SU-DHL-6 (cell line): ENCODE measurements around the gene ATP8A2.
"Not testable (repeated sequence)": the region's sequence is repeated elsewhere in the genome, so short reads cannot be mapped to it uniquely, and the experiment has no call there.

ENCODE experiments used
- H2AFZ ChIP-seq: fragments of 200-600 bp; sonication (generic); 2 replicates; pipeline ENCODE4 v1.6.1; 2014; ENCODE audit warnings: low read depth, mild to moderate bottlenecking, moderate library complexity, mixed read lengths, antibody characterized with exemption, low read length; ENCODE audit not compliant: severe bottlenecking
- H3F3A ChIP-seq: fragments of 200-600 bp; shearing (Covaris generic); 2 replicates; pipeline ENCODE4 v1.6.0; 2016; ENCODE audit warnings: antibody characterized with exemption, mild to moderate bottlenecking; ENCODE audit not compliant: insufficient read depth
- H3K27ac ChIP-seq: fragments of 200-600 bp; sonication (generic); 2 replicates; pipeline ENCODE4 v1.5.1; 2016; ENCODE audit warnings: low read depth, mild to moderate bottlenecking, low read length, moderate library complexity, mixed read lengths
- H3K27me3 ChIP-seq: fragments of 200-600 bp; sonication (generic), shearing (Covaris generic); 2 replicates; pipeline ENCODE4 v1.6.0; 2014; ENCODE audit warnings: mild to moderate bottlenecking, low read length
- H3K36me3 ChIP-seq: fragments of 200-600 bp; sonication (generic); 2 replicates; pipeline ENCODE4 v1.6.1; 2014; ENCODE audit warnings: mild to moderate bottlenecking, low read length, mixed read lengths
- H3K4me2 ChIP-seq: fragments of 300-600, 200-600 bp; shearing (Covaris generic), sonication (generic); 2 replicates; pipeline ENCODE4 v1.6.0; 2014; ENCODE audit warnings: low read length, low read depth, mild to moderate bottlenecking; ENCODE audit not compliant: poor library complexity, severe bottlenecking
- H3K4me3 ChIP-seq: fragments of 200-600 bp; sonication (generic); 2 replicates; pipeline ENCODE4 v1.5.1; 2014; ENCODE audit warnings: antibody characterized with exemption, low read length, mild to moderate bottlenecking, mixed read lengths; ENCODE audit not compliant: insufficient read depth, poor library complexity, severe bottlenecking
- H3K79me2 ChIP-seq: fragments of 200-600 bp; sonication (generic); 2 replicates; pipeline ENCODE4 v1.6.1; 2014; ENCODE audit warnings: mild to moderate bottlenecking, low read length, moderate library complexity; ENCODE audit not compliant: insufficient read depth
- H3K9ac ChIP-seq: fragments of 200-600 bp; sonication (generic); 2 replicates; pipeline ENCODE4 v1.7.0; 2014; ENCODE audit warnings: mild to moderate bottlenecking, low read length
- H3K9me2 ChIP-seq: fragments of 200-600 bp; sonication (generic); replicated peaks from 2 replicates; pipeline ENCODE4 v1.6.1; 2014; ENCODE audit warnings: low read length; ENCODE audit not compliant: insufficient read depth
- H3K9me3 ChIP-seq: fragments of 200-600 bp; sonication (generic); 2 replicates; pipeline ENCODE4 v1.6.1; 2014; ENCODE audit warnings: low read length, mixed read lengths; ENCODE audit not compliant: insufficient read depth
- H4K20me1 ChIP-seq: fragments of 200-600 bp; sonication (generic); 2 replicates; pipeline ENCODE4 v1.6.1; 2014; ENCODE audit warnings: low read depth, mild to moderate bottlenecking, antibody characterized with exemption, low read length, moderate library complexity, mixed read lengths
- EZH2phosphoT487 ChIP-seq: fragments of 200-600 bp; sonication (generic), shearing (Covaris generic); conservative IDR thresholded peaks from 2 replicates; pipeline ENCODE4 v1.6.1; 2018; ENCODE audit warnings: mild to moderate bottlenecking, antibody characterized with exemption, low read length, moderate library complexity, mixed read lengths
- TF ChIP-seq, protein P1 (sequence below): fragments of 200-600 bp; sonication (generic); IDR thresholded peaks from one replicate; pipeline ENCODE4 v1.5.1; 2017; ENCODE audit warnings: antibody characterized with exemption, mild to moderate bottlenecking, low read length, moderate library complexity; ENCODE audit not compliant: insufficient read depth, poor library complexity, severe bottlenecking

The ATP8A2 gene

GRCh38 chr13:25951831-25952230 is 580.1 kb downstream of the ATP8A2 start:
- TF ChIP-seq, protein P1, sequence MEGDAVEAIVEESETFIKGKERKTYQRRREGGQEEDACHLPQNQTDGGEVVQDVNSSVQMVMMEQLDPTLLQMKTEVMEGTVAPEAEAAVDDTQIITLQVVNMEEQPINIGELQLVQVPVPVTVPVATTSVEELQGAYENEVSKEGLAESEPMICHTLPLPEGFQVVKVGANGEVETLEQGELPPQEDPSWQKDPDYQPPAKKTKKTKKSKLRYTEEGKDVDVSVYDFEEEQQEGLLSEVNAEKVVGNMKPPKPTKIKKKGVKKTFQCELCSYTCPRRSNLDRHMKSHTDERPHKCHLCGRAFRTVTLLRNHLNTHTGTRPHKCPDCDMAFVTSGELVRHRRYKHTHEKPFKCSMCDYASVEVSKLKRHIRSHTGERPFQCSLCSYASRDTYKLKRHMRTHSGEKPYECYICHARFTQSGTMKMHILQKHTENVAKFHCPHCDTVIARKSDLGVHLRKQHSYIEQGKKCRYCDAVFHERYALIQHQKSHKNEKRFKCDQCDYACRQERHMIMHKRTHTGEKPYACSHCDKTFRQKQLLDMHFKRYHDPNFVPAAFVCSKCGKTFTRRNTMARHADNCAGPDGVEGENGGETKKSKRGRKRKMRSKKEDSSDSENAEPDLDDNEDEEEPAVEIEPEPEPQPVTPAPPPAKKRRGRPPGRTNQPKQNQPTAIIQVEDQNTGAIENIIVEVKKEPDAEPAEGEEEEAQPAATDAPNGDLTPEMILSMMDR = no peak
- TF ChIP-seq EZH2phosphoT487 = no peak
- Histone ChIP-seq H3K4me2 (no peak overlapping the region), H3K9me3 (no peaks in the 10 kb centered on the region), H3K36me3 (no peaks in the 10 kb centered on the region), H3K9me2 (no peaks in the 10 kb centered on the region), H4K20me1 (no peaks in the 10 kb centered on the region), H3K9ac (no peak overlapping the region), H3K79me2 (no peaks in the 10 kb centered on the region), H3K27ac (no peak overlapping the region), H2AFZ (no peak overlapping the region), H3F3A (no peaks in the 10 kb centered on the region), H3K4me3 (no peak overlapping the region), H3K27me3 (no peaks in the 10 kb centered on the region; the same call in 1 of the 2 replicates)

DNA sequence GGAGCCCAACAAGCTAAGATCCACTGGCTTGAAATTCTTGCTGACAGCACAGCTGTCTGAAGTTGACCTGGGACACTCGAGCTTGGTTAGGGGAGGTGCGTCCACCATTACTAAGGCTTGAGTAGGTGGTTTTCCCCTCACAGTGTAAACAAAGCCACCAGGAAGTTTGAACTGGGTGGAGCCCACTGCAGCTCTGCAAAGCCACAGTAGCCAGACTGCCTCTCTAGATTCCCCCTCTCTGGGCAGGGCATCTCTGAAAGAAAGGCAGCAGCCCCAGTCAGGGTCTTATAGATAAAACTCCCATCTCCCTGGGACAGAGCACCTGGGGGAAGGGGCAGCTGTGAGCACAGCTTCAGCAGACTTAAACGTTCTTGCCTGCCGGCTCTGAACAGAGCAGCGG is 582.3 kb downstream of the ATP8A2 start:
- not testable (repeated sequence) for H3K4me2 ChIP-seq, H3K27me3 ChIP-seq, H3K9me3 ChIP-seq, H4K20me1 ChIP-seq, H3K79me2 ChIP-seq, H3K36me3 ChIP-seq, H2AFZ ChIP-seq, H3K27ac ChIP-seq, H3K9me2 ChIP-seq, H3K4me3 ChIP-seq, H3F3A ChIP-seq, H3K9ac ChIP-seq

DNA sequence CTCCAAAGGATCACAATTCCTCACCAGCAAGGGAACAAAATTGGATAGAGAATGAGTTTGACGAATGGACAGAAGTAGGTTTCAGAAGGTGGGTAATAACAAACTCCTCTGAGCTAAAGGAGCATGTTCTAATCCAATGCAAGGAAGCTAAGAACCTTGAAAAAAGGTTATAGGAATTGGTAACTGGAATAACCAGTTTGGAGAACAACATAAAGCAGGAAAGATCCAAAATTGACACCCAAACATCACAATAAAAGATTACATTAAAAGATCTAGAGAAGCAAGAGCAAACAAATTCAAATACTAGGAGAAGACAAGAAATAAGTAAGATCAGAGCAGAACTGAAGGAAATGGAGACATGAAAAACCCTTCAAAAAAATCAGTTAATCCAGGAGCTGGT is 583.2 kb downstream of the ATP8A2 start:
- H3K27ac ChIP-seq, H3K4me3 ChIP-seq, H3K9me3 ChIP-seq, H3K9me2 ChIP-seq, H3K79me2 ChIP-seq, H3K4me2 ChIP-seq, H3K27me3 ChIP-seq, H3K36me3 ChIP-seq, H3F3A ChIP-seq, H2AFZ ChIP-seq, H3K9ac ChIP-seq, H4K20me1 ChIP-seq: not testable (repeated sequence)

DNA sequence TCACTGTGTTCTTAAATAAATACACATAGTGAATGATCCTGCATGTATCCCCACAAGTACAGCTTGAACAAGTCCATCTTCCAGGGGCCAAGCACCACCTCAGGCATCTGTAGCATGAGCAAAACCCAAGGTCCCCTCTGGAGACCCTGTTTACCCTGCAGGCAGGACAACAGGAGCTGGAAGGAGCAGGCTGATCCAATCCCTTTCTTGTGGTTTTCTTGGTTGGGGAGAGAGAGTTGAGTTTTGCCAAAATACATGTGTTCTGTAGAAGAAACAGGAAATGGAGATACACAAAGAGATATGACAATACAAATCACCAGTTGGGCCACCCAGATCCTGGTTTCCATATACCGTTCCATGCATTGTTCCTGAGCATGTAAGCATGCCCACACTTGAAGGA is 587.2 kb downstream of the ATP8A2 start:
- Histone ChIP-seq H3K9me2 (no peaks in the 10 kb centered on the region), H2AFZ (no peak overlapping the region), H3K79me2 (no peaks in the 10 kb centered on the region), H3K27ac (no peak overlapping the region), H3K4me2 (no peak overlapping the region), H3K9me3 (no peaks in the 10 kb centered on the region), H3F3A (no peaks in the 10 kb centered on the region), H3K9ac (no peak overlapping the region), H3K27me3 (0 out of 2 replicates have a peak, but pooled peaks cover 2% of the 10 kb centered on the region), H4K20me1 (no peaks in the 10 kb centered on the region), H3K36me3 (no peaks in the 10 kb centered on the region), H3K4me3 (no peak overlapping the region)
- no peak for TF ChIP-seq EZH2phosphoT487
- TF ChIP-seq, protein P1 = no peak
